Measurements from ENCODE around the gene SOS1.

- TF ChIP-seq CTCF (IDR thresholded peaks at IDR 0.05; ENCODE audit: extremely low read depth in 1 of 2, insufficient read depth in 1 of 2, low read depth in 1 of 2, low read length in 2 of 2), result no peak
- no peak for TF ChIP-seq POLR2AphosphoS5 (IDR thresholded peaks at IDR 0.05; ENCODE audit: insufficient read depth, low read depth, low read length)
- no peak for TF ChIP-seq POLR2A (IDR thresholded peaks at IDR 0.05; ENCODE audit: low read depth, low read length)
- no peak for TF ChIP-seq MAX (IDR thresholded peaks at IDR 0.05; ENCODE audit: insufficient read depth, insufficient read length)
- TF ChIP-seq FOS (IDR thresholded peaks at IDR 0.05; ENCODE audit: borderline replicate concordance, insufficient read depth, low read length), result no peak
- no peak for TF ChIP-seq GATA2 (IDR thresholded peaks at IDR 0.05; ENCODE audit: insufficient read depth, insufficient read length, low read depth, low read length)
- TF ChIP-seq EZH2 (IDR thresholded peaks at IDR 0.05; ENCODE audit: borderline replicate concordance, low read depth, low read length, severe bottlenecking), result no peak
These were observed 169.1 kb downstream of the SOS1 start for GRCh38 chr2:38951766-38952165.
